ENCODE data around the gene ATP11A.
"Not testable (repeated sequence)": the region's sequence is repeated elsewhere in the genome, so short reads cannot be mapped to it uniquely, and the experiment has no call there.

Gene ATP11A

GRCh38 chr13:112871742-112872141 lies 181.9 kb downstream of the ATP11A start:
- DNase-seq: no peak

GRCh38 chr13:112872657-112873631 lies 183.1 kb downstream of the ATP11A start:
- DNase-seq: not testable (repeated sequence)

DNA sequence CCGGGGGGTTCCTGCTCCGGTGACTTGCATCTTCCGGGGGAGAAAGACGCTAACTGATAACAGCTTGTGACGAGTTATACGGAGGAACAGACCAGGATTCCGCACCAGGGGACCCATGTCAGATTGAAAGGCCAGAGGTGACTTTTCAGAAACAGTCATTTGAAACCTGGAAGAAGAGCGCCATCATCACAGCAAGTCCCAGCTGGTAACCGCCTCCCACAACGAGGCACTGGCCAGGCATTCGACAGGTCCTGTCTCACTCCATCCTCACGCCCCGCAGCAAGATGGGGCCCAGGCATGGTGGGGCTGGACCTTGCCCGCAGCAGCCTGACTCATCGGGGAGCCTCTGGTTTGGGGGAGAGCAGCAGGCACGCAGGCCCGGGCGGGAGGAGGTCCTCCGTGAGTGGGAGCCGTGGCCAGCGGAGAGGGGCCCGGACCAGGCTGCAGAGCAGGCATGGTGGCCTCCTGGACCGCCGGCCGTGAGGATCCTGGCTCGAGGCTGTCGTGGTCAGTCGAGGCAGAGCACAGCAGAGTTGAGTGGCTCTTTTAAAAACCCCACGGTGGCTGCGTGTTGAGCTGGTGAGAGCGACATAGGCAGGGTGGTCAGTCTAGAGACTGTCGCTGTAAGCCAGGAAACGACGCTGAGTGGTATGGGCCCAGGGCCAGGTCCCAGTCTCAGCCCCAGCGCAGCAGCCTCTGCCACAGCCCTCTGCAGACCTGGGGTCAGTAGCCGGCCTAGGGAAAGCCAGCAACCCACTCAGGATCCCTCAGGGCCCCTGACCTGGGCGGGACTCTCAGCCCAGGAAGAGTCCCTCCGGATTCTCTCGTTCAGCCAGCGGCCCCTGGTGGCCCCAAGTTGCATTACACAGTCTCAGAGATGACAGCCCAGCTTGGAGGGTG lies 184.3 kb downstream of the ATP11A start:
- DNase-seq: peak; percentile 45

GRCh38 chr13:112874751-112875300 lies 185.0 kb downstream of the ATP11A start:
- no peak for DNase-seq

DNA sequence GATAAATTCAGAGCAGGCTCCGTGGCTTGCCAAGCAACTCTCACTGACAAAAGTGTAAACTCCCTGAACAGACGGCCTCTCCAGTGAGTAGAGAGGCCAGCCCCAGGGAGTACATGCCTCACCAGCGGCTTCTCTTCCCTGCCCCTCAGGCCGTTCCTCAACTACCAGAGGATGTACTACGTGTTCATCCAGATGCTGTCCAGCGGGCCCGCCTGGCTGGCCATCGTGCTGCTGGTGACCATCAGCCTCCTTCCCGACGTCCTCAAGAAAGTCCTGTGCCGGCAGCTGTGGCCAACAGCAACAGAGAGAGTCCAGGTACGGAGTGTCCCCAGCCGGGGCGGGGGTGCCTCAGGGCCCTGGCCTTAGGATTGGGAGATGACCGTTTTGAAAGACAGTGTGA lies 185.8 kb downstream of the ATP11A start:
- DNase-seq: no peak

DNA sequence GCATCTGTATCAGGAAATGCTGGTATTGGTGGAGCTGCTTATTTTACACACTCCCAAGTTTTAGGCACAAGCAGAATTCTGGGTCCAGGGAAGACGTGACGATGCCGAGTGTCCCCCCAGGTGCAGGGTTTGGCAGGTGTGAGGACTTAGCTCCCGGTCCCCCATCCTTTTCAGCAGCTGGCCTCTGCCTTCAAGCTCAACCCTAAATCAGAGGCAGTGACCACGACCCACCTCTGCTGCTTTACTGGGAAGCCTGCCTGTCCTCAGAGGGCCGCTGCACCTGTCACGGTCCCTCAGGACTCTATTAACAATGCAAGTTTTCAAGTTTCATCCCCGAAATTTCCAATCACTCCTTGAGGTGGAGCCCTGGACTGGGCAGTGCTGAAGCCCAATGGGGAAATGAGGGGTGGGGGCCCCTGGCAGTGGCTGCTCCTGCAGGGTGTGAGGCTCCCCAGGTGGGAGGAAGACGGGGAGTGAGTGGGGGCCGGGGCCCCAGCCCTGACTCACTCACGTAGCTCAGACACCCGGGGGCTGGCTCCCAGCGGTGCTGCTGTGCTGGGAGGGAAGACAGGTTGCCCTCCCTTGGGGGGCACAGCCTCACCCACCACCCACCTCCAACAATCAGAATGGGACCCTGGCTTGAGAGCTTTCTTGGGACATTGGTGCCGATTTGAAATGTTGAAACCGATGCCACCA lies 186.6 kb downstream of the ATP11A start:
- no peak for DNase-seq

DNA sequence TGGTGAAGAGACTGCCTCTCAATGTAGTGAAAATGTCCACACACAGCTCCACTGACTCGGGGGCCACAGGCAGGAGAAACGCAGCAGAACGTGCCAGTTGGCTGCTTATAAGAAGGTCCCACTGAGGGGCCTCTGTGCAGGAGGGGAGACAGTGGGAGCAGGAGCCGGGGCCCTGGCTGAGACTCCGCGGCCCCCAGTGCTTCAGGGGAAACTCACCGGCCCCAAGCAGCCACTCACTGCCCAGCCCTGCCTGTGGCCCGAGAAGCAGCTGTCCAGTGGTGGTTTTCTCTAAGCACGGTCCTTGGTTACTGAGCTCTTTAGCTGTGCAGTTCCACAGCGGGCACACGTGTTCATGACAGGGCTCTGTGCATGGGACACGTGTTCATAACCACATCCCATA lies 187.2 kb downstream of the ATP11A start:
- DNase-seq: no peak

- DNase-seq: no peak
Measured at GRCh38 chr13:112877539-112877938, 187.7 kb downstream of the ATP11A start.

- no peak for DNase-seq
Measured at GRCh38 chr13:112877976-112878955, 188.4 kb downstream of the ATP11A start.

DNA sequence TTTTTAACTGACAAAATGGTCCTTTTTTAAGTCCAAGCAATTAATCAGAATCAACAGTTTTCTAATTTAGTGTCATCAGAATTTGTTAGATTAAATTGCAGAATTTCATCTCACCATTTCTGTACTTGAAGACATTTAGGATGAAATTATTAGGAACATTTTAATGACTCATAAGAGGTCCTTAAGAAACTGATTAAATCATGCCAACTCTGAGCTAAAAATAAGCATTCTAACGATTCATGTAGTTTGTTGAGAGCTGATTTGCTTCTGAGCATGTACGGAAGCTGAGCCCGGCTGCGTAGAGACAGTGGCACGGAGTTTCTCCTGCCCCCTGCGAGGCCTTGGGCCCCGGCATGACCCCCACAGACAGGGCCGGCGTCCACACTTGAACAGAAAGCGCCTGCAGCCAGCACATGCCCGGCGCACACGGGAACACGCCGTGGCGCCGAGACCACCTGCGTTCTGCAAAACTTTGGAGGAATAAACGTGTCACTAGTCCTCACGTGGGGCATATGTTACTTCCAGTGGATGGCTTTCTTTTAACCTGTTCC lies 189.5 kb downstream of the ATP11A start:
- DNase-seq: no peak

GRCh38 chr13:112880221-112880641 lies 190.4 kb downstream of the ATP11A start:
- DNase-seq: no peak

DNA sequence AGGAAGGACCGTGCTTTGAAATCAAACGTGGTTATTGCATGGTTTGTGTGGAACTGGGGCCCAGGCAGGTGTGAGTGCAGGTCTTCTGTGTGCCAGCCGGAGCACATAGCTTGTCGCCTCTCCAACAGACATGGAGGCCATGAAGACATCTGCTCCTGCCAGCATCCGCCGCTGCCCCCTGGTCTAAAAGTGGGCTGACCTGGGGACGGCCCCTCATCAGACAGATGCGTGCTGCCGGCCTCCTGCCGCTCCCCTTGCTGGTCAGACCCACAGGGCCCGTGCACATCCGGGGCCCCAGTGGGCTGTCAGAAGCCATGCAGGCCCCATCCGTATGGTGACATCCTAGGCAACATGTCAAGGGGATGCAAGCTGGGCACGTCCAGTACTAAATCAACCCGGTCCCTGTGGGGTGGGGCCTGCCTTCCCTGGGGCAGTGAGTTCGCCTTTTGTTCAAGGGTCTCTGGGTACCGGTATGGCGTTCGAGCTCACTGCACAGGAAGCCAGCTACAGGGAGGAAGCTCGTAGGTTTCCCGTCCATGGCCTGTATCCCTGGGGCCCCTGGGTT lies 191.2 kb downstream of the ATP11A start:
- no peak for DNase-seq

DNA sequence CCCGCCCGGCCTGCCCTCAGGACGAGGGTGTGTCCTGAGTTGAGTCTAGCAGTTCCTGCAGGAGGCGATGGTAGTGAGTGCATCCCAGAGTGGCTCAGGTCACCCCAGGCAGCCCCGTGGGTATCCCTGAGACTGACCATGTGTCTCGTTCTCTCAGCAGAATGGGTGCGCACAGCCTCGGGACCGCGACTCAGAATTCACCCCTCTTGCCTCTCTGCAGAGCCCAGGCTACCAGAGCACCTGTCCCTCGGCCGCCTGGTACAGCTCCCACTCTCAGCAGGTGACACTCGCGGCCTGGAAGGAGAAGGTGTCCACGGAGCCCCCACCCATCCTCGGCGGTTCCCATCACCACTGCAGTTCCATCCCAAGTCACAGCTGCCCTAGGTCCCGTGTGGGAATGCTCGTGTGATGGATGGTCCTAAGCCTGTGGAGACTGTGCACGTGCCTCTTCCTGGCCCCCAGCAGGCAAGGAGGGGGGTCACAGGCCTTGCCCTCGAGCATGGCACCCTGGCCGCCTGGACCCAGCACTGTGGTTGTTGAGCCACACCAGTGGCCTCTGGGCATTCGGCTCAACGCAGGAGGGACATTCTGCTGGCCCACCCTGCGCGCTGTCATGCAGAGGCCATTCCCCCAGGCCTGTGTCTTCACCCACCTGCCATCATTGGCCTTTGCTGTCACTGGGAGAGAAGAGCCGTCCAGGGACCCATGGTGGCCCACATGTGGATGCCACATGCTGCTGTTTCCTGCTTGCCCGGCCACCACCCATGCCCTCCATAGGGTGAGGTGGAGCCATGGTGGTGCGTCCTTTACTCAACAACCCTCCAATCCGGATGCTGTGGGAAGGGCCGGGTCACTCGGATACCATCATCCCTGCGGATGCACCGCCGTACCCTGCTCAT lies 192.1 kb downstream of the ATP11A start:
- DNase-seq: no peak

- DNase-seq: no peak
Measured at GRCh38 chr13:112882555-112883024, 192.8 kb downstream of the ATP11A start.

- no peak for DNase-seq
Measured at GRCh38 chr13:112883241-112883945, 193.6 kb downstream of the ATP11A start.

DNA sequence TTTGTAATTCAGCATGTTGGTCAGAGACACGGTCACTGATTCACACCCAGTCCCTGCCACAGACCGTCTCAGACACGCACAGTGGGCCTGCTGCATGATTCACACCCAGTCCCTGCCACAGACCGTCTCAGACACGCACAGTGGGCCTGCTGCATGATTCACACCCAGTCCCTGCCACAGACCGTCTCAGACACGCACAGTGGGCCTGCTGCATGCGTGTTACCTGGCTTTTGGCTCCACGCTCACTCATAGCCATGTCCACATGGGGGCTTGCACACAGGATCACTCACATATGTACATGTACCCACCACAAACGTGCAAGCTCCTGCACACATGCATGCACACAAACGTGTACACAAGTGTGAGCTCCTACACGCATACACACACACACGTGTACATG lies 194.9 kb downstream of the ATP11A start:
- not testable (repeated sequence) for DNase-seq

DNA sequence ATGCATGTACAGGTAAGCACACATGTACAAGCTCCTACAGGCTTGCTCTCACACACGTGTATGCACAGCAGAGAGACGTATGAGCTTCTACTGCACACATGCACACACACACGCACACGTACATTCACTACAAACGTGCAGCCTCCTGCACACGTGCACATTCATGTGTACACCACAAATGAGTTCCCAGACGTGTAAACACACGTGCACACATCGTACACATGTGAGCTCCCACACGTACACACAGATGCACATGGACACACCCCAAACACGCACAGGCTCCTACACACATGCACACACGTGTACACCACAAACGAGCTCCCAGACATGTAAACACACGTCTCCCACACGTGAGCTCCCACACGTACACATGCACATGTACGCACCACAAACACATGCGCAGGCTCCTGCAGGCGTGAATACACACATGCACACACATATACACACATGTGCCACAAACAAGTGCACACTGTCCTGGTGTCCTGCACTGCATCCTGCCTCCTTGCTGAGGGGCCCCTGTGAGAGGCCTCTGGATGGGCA lies 195.5 kb downstream of the ATP11A start:
- no peak for DNase-seq

DNA sequence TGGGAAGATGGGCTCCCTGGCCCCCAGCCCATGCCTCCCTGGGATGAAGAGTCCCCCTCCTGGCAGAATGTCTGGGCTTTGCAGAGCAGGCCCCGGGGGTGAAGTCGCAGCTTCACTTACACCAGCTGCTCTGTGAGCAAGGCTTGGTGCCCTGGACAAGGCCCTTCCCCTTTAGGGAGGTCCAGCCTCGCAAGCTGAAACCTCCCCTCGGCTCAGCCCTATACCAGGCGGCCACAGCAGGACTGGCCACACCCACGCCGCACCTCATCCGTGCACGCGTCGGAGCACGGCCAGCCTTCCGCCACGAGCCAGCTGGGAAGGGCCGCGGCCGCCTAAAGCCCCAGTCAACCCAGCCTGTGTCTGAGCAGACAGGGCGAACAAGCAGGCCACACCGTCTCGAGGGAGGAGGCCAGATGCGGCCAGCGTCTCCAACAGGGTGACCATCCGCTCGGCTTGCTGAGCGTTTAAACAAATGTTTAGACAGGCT lies 196.0 kb downstream of the ATP11A start:
- DNase-seq: peak; percentile 88

Data from NCI-H226 (cell line).